Measurements from ENCODE around the gene TSPAN14.
"Not testable (repeated sequence)": the region's sequence is repeated elsewhere in the genome, so short reads cannot be mapped to it uniquely, and the experiment has no call there.

The TSPAN14 gene

DNA sequence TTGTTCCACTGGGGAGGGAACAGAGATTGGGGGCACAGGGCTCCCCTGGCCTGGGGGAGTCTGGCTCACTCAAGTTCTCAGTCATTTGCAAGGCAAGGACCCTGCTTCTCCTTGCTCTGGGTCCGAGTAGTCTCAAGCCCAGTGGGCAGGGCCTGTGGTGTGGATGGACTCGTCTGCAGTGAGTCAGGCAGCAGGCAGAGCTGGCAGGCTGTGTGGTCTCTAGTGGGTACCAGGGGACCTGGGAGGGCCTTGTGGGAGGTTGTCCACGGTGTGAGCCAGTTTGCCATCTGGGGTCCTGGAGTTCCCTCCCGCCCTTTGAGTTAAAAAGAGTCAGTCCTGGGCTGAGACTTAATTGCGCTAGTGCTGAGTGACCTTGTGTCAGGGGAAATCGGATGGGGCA lies 74.8 kb downstream of the TSPAN14 start:
- DNase-seq: no peak

DNA sequence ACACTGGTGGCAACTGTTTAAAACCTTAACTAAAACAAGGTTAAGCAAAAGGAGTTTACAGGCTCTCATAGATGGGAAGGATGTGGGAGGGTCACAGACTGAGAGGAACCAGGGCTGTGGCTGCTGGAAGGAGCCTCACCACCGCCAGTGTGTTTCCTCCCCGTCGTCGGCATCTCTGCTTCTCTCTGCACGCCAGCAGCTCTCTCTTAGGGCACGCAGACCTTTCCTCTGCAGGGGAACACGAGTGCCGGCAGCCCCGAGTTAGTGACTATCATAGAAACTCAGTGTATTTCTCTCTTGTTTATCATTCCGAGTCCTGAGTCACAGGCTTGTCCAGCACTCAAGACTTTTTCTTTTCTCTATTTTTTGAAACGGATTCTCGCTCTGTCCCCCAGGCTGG lies 75.5 kb downstream of the TSPAN14 start:
- peak; percentile 55 to 79 for DNase-seq

DNA sequence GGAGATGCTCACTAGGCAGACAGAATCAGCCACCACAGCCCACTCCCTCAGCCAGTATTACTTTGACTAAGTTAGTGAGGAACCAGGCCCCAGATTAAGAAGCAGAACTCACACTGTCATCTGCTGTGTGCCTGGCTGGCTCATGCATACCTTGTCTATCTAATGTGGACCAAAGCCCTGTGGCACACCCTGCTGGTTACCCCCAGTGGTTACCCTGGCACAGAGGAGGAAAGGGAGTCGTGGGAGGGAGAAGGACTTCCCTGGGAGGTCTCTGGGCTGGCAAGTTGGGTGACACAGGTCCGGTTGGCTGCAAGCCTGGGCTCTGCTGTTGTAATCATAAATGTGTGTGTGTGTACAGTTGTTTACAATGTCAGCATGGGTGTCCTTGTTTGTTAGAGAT lies 76.1 kb downstream of the TSPAN14 start:
- DNase-seq: peak; percentile 85

DNA sequence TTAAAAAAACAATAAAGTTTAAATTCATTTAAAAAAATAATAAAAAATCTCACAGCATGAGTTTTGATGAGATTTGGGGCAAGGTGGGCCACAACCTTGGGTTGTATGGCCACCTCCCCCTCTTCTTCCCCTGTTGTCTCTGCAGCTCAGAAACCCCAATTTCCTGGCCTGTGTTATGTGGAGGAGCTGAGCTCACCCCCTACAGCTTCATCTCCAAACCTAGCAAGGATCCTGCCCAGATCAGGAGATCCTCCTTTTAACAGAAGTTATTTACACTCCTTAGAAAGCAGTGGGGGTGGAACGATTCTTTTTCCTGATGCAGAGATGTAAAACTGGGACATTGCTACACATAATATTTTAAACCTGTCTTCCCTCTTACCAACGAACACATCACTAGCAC lies 76.7 kb downstream of the TSPAN14 start:
- DNase-seq: no peak

DNA sequence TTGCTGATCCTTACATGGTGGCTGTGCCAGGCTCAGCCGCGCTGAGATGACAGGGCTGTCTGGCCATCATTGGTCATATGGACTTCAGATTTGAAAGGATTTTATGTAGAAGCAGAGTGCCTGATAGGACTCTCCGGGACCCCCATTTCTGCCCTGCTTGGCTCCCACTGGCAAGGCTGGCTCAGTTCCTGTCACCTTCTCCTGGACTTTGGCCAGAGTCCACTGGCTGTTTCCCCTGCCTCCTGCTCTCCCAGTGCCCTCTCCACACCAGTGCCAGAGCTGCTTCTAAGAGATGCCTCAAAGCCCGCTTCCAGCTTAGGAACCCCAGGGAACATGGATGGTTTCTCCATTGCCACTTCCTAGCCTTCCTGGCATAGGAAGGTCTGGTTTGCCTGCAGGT lies 78.5 kb downstream of the TSPAN14 start:
- DNase-seq: no peak

DNA sequence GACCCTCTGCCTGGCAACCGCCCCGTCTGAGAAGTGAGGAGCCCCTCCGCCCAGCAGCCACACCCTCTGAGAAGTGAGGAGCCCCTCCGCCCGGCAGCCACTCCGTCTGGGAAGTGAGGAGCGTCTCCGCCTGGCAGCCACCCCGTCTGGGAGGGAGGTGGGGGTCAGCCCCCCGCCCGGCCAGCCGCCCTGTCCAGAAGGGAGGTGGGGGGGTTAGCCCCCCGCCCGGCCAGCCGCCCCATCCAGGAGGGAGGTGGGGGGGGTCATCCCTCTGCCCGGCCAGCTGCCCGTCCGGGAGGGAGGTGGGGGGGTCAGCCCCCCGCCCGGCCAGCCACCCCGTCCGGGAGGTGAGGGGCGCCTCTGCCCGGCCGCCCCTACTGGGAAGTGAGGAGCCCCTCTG lies 79.9 kb downstream of the TSPAN14 start:
- DNase-seq: not testable (repeated sequence)

DNA sequence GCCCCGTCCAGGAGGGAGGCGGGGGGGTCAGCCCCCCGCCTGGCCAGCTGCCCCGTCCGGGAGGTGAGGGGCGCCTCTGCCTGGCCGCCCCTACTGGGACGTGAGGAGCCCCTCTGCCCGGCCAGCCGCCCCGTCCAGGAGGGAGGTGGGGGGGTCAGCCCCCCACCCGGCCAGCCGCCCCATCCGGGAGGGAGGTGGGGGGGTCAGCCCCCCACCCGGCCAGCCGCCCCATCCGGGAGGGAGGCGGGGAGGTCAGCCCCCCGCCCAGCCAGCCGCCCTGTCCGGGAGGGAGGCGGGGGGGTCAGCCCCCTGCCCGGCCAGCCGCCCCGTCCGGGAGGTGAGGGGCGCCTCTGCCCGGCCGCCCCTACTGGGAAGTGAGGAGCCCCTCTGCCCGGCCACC lies 80.5 kb downstream of the TSPAN14 start:
- DNase-seq: not testable (repeated sequence)

DNA sequence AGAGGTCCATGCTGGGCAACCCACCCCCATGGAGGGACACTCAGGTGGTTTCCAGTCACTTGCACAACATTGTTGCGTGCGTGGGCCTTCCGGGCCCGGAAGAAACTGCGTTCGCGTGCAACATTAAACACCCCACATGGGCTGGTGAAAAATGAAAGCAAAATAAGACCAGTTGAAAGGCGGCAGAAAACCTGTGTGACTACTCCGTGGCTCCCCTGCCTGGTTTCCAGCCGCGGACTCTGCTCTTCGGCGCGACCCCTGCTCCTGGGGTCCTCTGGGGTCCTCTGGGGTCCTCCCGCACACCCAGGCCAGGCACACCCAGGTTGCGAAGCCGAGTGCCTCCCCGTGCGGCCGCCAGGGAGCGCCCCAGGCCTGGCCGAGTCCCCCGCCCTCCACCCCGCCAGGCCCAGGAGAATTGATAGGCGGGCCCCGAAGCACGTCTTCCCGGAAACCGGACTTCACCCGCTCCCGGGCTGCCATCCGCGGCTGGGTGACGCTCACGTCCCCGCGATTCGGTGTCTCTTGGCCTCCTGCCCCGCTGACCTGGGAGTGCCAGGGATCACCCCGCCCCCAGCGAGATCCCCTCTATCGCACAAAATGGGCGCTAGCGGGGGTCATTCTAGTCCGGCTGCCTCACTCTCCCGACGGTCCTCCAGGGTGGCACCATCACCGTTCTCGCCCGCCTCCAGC lies 81.7 kb downstream of the TSPAN14 start:
- DNase-seq: peak; percentile 66 to 79

DNA sequence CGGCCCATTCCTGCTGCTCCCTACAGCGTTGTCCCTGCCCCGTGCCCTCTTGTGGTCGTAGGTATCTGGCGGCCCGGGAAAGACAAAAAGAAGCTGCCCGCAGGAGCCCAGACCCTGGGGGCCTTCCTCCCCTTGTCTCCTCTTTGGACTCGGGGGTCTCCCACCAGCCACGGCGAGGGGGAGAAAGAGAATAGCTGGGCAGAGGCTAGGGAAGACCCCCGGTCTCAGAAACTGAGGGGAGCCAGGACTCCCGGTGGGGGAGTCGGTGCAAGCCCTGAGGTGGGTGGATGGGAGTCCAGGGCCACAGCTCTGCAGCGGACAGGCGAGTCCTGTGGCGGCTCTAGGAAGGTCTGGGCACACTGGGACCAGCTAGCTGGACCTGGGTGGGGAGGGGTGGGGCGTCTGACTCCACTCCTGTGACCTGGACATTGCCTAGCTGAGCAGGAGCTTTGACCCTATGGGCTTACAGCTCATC lies 82.3 kb downstream of the TSPAN14 start:
- no peak for DNase-seq

DNA sequence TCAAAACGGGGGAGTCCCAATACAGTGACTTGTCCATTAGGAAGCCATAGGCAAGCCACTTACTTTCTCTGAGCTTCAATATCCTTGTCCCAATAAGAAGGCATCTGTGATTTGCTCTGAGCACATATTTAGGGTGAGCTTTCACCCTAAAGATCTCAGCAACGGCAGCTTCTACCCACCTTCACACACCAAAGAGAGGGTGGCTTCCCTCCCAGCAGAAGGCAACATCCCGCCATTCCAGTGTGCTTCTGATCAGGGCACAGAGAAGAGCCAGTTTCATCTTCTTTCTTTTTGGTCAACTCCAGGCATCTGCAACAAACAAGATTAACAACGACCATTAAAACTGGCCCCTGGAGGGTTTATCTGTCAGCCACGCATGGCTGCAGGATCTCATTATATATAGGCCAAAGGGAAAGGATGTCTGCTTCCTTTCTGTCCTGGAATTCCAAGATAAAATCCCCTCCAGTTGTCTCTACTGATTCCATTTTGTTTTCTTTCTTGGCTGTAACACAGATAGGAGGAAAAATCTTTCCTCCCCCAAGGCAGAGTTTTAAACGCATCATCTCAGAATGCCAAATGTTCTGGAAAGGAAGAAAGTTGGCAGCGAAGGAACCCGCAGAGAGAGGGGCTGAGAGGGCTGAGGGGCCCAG lies 83.1 kb downstream of the TSPAN14 start:
- no peak for DNase-seq

DNA sequence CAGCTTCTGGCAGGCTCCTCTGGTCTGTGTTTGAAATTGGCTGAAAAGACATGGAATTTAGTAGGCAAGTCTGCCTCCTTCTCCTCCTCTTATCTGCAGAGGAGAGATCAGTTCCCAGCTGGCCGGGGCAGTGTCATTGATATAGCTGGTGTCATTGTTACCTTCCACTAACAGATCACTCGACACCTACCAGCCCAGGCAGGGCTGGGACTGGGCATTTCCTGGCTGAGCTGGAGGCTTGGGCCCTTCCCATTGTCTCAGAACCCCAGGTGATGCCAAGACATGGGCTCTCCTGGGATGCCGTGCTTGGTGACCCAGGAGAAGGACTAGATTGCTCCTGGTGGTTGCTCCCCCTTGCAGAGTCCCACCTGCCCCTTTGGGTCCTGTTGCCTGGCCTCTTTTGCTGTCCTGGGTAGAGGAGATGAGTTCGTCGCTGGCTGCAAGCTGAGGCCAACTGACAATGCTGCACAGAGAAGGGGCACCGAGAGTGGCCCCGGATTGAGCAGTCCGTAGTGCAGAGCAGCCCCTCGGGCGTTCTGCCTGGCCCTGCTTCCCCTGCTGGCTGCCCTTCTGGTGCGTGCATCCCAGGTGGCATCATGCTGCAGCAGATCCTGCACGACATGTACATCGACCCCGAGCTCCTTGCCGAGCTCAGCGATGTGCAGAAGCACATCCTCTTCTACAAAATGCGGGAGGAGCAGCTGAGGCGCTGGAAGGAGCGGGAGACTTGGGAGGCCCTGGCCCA lies 83.8 kb downstream of the TSPAN14 start, which contains the start of gene SH2D4B:
TSS of gene SH2D4B (plus strand) at position 167 of the 745 bp plus-strand sequence. CDS start at position 597, 430 bp downstream.
- DNase-seq: no peak

DNA sequence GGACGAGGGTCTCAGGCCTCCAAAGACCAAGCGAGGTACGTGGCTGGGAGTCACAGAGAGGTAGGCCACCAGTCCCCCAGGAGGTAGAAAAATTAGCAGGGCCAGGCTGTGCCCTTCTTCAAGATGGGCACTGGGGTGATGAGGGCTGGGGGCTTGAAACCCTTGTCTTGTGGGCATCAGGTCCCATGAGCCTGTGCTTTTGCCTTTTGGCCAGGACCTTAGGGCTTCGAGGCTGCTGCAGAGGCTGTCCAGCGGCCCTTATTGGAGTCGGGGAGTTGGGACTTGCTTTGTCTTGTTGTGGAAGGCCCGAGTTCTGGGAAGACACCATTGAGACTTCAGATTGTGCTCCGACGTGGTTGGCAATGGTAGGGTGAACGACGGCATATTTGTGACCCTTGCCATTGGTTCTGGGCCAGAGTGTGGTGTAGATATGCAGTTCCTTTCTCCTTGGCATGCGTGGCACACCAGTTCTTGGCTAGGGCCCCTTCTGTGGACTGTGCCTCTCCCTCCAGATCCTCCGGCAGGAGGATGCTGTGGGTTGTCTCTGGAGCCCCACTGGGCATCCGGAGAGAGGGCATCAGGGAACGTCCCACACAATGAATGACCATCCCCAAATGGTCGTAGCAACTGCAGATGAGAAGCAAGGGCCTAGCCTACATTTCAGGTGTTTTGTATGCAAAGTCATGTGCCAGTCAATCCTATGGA lies 84.5 kb downstream of the TSPAN14 start:
- no peak for DNase-seq

DNA sequence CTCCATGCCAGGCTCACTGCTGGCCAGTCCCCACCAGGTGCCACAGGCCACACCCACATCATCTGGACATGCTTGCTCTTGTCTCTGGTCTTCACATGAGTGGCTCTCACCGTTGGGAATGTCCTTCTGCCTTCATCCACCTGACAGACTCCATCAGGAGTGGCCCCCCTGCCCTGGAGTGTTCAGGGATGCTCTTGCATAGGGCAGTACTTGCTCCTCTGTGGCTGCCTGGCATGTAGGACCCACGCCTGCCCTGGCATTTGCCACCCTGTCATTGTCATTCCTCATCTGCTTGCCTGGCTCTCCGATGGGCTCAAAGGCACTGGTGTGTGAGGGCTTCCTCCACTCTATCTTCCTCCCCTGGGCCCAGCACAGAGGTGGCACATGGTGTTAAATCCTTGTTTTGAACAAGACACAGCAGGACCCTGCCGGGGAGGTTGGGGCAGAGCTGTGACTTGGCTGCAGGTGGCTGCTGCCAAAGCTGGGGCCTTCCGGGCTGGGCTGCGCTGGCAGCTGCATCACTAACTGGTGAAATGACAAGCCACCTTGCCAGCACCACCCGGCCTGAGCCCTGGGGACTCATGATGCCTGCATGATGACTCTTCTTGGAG lies 85.4 kb downstream of the TSPAN14 start:
- DNase-seq: no peak

DNA sequence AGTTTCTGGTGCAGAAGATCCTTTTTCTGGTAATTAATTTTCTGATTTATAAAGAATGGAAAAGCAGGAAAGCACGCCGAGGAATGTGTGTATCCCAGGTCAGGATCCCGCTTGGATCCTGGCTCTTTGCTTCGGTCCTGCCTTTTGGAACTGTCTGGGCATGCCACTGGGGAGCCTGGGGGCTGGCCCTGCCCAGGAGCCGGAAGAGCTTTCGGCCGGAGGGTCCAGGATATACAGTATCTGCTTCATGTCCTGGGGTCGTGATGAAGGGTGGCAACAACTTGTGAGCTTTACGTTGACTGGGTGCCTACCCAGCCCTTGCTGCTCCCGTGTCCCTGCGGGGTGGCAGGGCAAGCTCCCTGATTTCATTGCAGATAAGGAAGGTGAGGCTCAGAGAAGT lies 86.0 kb downstream of the TSPAN14 start:
- DNase-seq: no peak

DNA sequence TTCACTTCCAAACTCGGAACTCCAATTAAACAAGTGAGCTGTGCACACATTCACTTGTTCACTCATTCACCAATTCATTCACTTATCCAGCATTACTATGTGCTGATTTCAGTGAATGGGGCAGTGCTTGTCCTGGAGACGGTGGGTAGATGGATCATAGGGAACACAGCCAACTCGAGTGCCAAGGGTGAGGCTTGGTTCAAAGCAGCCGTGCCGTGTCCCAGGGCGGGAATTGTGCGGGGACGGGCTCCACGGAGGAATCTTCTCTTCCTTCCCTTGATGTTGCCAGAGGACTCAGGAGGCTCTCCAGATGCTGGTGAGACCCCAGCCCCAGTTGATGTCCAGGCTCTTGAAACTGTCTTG lies 86.5 kb downstream of the TSPAN14 start:
- DNase-seq: no peak

DNA sequence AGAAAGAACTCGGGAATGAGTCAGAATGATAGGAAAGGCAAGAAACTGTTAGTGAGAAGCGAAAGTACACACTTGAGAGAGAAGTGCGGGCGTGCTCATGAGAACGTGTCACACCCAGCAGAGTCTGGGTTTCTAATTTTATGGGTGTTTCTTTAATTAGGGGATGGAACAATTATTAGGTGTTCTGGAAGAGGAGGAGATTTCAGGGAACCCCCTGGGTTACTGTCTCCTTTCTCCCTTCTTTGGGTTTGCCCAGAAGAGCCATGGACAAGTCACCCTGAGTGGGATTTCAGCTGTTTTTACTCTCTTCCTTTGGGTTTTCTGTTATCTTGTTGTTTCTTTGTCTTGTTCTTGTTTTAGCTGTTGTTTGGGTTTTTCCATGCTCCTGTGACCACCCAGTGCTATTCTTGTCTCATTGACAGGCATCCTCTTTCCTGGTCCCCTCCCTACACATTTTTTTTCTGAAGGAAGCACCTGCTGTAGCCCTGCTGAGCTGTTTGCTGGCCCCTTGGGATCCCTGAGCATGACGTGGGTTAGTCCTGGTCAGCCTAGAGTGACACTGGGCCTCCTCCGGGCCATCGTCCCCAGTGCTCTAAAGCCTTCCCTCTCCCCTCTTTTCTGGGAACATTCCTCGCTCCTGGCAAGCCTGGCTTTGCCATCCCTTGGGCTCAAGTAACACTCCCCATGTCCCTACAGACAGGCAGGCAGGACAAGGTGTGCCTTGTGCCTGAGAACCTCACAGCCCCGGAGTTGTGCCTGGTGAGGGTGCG lies 87.1 kb downstream of the TSPAN14 start:
- DNase-seq: no peak

DNA sequence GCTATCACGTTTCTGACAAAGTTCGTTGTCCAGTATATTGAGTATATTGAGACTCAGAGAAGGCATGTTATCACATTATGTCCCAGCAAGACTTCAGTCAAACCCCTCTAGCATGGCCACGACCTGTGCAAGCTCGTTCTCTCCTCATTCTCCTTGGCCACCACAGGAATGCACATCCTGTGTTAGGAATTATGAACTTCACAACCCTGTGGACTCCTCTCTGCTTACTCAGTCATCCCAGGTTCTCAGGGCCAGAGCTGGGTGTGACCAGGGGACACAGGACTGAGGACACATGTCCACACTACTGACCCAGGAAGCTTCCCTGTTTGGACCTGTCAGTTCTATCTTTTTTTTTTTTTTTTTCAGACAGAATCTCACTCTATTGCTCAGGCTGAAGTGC lies 87.9 kb downstream of the TSPAN14 start:
- DNase-seq: no peak

DNA sequence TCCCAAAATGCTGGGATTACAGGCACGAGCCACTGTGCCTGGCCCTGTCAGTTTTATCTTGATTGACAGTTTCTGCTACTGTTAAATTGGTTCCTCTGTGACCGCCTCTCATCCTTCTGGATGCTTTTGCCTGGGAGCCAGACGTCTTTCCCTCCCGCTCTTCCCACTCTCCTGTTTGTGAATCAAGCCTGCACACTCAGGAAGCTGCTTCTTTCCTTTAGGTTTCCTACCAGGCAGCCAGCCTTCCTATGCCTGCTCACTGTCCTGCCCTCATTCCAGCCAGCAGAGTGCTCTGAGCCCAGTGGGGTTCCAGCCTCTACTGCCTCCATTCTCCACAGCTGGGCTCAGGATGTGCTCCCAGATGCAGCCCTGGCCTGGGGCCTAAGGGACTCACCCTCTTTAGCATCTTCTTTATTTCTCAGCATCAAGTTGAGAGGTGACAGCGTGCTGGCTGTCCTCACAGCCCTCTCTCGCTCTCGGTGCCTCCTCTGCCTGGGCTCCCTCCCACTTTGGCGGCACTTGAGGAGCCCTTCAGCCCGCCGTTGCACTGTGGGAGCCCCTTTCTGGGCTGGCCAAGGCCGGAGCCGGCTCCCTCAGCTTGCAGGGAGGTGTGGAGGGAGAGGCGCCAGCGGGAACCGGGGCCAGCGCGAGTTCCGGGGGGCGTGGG lies 88.7 kb downstream of the TSPAN14 start:
- no peak for DNase-seq

DNA sequence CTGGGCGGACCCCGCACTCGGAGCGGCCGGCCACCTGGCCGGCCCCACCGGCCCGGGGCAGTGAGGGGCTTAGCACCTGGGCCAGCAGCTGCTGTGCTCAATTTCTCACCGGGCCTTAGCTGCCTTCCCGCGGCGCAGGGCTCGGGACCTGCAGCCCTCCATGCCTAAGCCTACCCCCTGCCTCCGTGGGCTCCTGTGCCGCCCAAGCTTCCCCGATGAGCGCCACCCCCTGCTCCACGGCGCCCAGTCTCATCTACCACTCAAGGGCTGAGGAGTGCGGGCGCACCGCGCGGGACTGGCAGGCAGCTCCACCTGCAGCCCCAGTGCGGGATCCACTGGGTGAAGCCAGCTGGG lies 89.2 kb downstream of the TSPAN14 start:
- not testable (repeated sequence) for DNase-seq

DNA sequence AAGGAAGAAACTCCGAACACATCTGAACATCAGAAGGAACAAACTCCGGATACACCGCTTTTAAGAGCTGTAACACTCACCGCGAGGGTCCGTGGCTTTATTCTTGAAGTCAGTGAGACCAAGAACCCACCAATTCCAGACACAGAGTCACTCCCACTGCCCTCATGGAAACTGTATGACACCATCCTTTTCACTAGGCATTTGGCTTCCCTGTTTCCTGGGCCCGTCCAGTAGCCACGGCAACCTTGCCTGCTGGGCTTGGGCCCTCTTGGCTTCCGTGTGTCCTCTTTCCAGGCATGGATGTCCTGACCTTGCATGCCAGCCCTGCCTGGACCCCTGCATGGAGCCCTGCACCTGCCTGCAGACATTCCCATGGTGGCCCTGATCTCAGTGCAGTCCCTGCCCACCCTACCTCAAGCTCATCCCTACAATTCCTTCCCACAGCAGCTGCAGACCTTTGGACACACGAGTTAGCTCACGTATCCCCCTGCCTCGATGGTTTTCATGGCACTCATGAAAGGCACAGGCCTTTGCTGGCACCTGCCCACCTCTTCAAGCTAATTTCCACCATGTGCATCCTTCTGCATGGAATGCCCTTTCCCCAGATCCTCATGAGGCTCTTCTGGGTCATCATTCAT lies 90.3 kb downstream of the TSPAN14 start:
- DNase-seq: no peak

Measured in inflammatory macrophage (primary cell).